Dermis microvascular lymphatic vessel endothelial cell (primary cell): ENCODE measurements around the gene TLR10. TPM values are rescaled to one million over a fixed set of nuclear protein-coding genes. Genes with fewer than 3 reads are reported as not detected.
"Not testable (repeated sequence)": the region's sequence is repeated elsewhere in the genome, so short reads cannot be mapped to it uniquely, and the experiment has no call there.

Experiments used
- DNase-seq, 2 donors: peaks; one replicate each; pipeline versions ENCODE4 v3.0.0 to v3.0.0-alpha.2; 2010; ENCODE audit warnings: low read depth in 2 of 2
- total RNA-seq: library from RNA; depleted of rRNA; stranded (reverse); fragments of >200 nt; gene quantifications from 2 replicates; pipeline ENCODE4 v1.2.1, GENCODE V29; 2014

TLR10 gene
- total RNA-seq, 1 donor from 2014 or later = not detected

DNA sequence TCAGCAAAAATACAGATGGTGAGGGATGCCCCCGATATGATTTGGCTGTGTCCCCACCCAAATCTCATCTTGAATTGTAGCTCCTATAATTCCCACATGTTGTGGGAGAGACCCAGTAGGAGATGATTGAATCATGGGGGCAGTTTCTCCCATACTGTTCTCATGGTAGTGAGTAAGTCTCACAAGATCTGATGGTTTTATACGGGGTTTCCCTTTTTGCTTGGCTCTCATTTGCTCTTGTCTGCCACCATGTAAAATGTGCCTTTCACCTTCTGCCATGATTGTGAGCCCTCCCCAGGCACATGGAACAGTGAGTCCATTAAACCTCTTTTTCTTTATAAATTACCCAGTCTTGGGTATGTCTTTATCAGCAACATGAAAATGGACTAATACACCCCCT is 15.8 kb downstream of the TLR10 start:
- not testable (repeated sequence) for DNase-seq

DNA sequence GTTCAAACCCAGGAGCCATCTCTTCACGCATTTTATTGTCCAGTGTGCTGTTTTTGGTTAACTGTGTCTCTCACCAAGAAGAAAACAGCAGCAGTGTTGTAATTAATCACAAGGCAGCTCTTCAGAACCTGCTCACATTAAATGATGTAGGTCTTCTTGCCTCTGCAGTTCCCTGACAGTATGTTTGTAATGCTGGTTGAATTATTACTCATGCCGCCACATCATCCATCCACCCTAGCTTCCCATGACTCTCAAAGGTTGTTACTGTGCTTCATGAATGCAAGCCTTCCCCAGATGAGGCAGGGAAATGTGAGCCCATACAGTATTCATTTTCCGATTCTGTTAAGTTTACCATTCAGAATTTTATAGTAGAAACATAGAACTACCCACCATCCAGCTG is 17.4 kb downstream of the TLR10 start:
- DNase-seq = no peak

DNA sequence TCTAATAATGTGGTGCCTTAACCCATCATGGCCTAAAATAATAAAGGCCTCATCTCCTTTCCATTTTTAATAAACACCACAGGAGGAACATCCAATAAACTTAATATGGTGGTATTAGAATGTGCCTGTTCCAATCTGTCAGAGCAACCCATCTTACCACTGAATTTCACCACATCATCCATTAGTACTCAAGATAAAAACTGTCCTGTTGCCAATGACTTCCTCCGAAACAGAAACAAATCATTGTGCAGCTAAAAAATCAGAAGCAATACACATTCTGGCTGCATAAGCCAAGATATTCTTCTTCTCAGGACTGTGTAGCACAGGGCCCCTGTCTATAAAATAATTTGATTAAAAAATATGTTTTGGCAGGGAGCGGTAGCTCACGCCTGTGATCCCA is 18.5 kb downstream of the TLR10 start:
- DNase-seq = no peak

DNA sequence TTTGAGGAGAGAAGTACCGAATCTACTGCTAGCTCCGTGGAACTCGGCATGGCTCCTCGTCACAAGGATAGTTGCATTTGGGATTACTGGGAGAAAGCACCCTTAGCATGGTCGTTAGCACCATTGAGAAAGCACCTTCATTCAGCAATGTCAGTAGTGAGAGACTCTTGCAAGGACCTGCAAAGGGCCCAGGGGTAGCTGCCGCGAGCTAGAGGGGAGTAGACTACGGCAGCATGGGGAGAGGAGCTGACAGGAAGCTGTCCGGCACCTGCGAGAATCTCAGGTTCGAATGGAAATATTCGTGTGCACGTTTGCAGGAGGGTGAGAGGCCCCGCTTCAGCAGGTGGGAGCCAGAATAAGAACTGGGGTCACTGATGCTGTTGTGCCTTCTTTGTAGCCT is 20.2 kb downstream of the TLR10 start:
- DNase-seq = no peak

DNA sequence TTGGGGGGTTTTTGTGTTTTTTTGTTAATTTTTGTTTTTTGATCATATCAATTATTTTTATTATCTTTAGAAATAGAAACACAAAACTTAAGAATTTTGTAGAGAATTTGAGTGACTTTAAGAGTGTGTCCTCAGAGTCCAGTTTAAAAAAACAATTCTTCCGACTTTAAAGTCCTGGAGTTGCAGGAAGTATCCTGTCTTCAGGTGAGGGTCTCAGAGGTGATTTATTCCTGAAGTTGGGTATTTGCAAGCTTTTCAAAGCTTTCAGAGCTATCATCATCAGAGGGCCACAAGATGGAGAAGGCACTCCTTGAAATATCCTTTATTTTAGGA is 23.0 kb downstream of the TLR10 start:
- no peak for DNase-seq

DNA sequence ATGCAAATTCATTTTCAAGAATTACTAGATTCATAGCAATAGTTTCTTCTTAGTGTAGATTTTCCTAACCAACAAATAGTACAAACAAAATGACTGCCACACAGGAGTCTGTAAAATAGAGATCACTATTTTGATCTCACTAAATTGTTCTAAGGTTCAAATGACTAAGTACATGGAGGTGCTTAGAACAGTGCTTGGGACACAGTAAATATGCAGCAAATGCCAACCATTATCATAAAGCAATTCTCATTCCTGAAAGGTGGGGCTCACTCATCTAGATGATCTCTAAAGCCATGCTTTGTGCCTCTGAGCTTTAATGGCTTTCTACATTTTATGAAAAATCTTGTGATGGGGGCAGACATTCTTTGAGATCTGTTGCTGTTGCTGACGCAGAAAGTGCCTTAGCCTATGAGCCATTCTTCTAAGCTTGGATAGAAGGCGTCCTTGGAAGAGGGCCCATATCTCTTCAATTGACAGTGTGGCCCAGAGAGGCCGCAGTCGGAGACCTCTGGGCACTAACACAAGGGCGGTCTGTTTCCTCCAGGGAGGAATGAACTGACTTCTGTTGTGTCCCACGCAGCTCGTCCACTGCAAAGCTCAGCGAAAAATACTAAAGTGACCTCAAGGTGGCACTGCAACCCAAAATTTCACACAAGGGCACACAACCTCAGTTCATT is 23.5 kb downstream of the TLR10 start:
- DNase-seq = peak in 1 of 2 donors; percentile 57

DNA sequence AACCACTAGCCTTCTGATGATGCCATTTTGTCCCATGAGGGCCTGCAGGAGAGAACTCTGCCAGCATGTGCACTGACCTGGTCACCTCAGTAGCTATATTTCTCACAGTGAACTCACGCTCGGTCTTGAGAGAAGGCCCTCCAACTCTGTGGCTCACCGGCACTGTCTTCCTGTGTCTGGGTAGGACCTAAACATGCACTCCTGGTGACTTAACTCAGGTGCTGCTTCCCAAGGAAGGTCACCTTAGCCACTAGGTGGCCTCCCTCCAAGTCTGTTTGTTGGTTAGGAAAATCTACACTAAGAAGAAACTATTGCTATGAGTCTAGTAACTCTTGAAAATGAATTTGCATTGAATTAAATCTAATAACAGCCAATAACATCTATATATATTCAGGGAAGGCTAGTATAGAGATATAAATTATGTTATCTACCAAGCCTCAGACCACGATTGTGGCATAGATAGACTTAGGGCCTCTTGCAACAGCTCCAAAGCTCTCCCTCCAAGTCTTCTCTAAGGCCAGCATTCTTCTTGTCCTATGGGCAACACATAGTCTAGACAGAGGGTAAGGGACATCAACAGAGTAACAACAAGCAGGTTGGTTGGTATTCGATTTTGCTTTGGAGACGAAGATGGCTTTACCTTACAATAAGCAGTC is 24.7 kb downstream of the TLR10 start:
- no peak for DNase-seq

DNA sequence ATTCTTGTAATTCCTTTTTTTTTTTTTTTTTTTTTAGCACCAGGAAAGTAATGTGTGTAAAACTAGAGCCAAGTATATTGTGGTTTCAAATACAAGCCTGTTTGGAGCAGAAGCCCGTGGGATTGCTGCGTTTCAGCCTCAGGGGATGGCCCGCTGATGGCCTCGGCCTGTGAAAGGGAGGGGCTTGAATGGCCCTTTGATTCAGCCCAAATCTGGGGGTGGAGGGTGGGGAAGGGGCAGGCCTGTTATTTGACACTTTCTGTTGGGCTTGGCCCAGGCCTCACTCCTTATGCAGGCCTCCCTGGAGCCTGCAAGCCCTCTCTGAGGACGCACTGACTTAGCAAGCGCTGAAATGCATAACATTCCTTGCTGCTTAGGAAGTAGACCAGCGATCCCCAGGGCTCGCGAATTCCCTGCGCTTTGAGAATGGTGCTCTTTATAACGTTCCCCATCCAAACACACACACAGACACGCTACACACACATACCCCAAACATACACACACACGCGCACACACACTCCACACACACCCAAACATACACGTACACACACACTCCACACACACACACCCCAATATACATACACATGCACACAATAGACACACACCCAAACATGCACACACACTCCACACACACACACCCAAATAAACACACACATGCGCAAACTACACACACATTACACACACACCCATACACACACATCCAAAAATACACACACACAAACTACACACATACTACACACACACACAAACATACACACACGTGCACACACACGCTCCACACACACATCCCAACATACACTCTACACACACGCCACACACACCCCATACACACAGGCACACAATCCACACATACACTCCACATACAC is 29.6 kb downstream of the TLR10 start:
- no peak for DNase-seq

DNA sequence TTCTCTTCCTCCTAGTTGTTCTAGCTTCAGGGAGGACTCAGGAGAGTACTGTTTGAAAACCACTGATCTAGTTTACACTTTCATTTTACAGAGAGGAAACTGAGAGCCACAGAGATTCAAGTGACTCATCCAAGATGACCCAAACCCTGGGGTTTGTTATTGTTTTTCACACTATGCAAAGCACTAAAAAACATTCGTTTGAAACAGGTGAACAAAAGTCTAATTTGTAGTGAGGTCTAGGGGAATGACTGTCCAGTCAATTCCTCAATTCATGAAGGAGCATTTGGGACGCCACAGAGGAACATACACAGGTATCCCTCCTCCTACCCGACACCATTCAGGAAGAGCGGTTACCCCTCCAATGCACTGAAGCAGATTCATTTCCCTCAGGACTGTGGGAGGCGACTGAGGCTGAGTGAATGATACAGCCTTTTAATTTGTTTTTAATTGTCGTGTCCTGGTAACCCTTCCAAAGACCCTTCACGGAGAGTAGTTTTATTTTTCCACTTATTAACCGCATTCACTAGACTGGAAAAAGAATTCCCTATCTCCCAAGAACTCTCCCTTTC is 30.3 kb downstream of the TLR10 start:
- DNase-seq = peak in 1 of 2 donors; percentile 38

DNA sequence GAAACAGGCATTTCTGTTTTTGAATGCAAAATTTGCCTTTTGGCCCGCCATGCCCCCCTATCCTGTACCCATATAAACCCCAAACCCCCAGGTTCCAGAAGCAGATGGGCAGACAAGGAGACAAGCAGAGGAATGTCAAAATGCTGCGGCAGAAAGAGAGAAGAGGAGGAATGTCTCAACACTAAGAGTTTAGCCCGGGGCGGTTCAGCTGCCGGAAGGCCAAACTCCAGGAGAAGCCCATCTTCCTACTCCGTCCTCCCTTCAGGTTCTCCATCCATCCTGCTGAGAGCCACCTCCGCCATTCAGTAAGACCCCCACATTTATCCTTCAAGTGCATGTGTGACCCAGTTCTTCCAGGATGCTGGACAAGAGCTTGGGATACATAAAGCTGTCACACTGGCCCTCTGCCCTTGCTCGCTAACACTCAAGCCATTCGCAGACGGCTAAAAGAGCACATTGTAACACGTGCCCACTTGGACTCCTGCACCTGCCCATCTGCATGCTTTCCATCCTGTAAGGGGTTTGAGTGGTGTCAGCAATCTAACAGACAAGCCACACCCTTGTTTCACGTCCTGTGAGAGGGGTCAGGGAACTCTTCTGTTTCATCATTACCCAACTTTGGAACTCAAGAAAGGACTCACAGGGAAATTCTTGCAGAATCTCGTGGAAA is 31.3 kb downstream of the TLR10 start:
- no peak for DNase-seq

DNA sequence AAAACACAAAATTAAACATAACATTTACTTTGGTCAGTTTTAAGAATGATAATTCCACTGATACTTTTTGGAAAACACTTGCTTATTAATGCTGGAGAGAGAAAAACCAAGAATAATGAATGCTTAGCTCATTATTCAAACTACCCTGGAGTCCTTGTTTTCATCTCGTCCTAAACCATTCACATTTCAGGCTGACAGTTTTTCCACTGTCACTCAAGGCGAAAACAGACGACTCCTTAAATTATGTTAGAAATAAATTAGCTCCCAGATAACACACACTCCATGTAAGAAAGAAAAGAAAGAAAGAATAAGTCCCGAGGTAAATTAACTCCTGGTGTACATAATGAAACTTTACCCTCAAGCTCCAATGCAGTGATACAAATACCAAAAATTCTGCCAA is 33.5 kb downstream of the TLR10 start:
- DNase-seq = no peak

DNA sequence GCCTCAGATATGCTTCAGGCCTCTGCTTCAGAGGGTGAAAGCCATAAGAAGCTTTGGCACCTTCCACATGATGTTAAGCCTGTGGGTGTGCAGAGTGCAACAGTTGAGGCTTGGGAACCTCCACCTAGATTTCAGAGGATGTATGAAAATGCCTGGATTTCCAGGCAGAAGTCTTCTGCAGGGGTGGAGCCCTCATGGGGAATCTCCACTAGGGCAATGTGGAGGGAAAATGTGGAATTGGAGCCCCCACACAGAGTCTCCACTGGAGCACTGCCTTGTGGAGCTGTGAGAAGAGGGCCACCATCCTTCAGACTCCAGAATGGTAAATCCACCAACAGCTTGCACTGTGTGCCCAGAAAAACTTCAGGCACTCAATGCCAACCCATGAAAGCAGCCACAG is 35.2 kb downstream of the TLR10 start:
- no peak for DNase-seq

DNA sequence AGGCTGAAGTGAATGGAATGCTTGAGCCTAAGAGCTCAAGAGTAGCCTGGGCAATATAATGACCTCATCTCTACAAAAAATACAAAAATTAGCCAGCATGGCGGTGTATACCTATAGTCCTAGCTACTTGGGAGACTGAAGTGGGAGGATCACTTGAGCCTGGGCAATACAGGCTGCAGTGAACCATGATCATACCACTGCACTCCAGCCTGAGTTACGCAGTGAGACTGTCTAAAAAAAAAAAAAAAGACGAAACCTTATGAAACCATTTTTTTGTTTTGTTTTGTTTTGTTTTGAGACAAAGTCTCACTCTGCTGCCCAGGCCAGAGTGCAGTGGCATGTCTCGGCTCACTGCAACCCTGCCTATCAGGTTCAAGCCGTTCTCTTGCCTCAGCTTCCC is 36.9 kb downstream of the TLR10 start:
- DNase-seq = no peak

DNA sequence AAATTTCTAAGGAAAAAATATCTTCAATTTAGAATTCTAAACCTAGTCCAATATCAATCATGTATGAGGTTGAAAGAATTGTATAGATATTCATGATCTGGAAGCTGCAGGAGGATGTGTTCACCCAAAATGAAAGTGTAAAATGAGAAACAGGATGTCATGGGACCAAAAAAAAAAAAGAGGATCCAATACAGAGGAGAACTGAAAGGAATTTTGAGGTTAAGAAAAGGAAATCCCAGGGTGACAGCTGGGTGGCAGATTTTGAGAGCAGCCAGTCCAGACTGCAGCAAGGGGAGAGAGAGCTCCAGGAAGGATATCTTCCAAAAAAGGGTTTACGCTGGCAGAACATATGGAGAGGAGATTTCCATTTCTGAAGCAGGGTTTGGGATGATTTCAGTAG is 38.9 kb downstream of the TLR10 start:
- no peak for DNase-seq

DNA sequence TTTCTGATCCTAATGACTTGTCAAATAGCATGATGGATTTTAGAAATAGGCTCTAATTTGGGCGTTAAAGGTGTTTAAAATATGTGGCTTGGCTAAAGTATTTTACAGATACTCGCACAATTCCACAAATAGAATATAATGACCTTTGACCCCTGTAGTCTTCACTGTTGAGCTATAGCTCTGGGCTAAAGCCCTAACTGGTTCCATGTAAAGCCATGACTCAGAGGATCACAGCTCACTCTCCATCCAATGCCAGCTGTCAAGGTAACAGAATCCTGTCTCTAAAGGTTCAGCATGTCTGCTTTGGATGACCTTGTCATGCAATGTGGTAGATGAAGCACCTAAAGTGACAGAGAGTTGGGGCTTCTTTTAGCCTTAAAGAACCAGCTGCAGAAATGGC is 42.5 kb downstream of the TLR10 start:
- no peak for DNase-seq

DNA sequence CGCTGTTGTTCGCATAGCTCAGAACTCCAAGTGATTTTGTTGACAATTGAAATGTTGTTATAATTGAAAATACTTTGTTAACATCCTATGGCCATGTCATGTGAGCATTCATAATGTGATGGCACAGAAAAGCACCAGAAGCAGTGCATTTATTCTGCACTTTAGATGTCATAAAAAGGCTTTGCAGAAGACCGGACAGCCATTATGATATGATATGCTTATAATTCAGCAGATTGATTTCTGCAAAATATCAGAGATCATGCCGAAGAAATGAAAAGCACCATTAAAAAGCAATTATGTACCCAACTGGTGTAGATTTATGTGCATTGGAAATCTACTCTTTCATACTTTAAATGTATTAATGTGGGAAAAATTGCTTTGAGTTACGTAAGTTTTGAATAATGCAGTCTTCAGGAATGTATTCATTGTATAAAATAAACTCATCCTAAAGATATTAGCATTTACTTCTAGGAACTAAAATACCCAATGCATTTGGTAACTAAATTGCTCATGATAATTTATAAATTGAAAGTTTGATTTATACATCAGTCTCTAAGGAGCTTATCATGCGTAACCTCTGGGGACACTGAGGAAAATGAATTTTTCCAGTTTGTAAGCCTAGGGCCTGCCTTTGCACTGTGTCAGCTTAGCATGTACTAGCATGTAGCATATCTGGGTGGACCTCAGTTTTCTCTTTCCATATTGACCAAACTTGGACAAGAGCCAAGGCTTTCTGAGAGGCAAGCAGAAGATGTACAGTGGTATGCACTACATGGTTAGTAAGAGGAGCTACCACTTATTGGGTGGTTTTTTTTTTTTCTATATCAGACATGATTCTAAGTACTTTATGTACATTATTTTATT is 43.6 kb downstream of the TLR10 start:
- no peak for DNase-seq

DNA sequence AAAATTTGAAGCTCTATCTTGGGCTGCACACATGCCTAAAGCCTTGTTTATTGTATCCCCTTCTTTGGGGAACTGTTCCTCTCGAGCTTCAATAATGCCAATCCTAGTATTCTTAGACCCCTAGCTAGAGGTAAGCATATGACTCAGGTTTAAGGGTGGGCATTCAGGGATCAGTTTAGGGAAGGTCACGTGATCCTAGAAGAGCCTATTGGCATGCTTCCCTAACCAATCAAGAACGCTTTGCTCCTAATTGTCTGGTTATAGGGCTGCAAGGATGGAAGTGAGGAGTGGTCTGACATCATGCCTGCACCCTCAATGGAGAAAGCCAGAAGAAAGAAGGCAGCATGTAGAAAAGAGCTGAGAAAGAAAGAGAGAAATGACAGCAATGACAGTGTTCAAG is 46.9 kb downstream of the TLR10 start:
- DNase-seq = no peak

DNA sequence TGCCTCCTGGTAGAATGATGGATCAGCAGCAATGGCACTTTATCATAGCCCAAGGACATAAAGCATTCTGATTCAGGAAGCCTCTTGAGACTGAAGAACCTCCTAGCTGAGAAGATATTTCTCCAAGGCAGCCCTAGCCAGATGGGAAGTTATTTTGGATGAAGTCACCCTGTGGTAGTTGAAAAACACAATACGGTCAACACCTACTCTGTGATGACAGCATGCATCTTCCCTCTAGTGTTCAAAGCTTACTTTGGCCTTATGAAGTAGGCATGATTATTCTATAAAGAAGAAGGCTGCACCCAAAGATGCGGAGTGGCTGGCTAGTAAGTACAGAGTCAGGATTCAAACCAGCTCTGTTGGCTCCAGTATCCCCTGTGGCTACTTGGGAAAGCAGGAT is 47.9 kb downstream of the TLR10 start:
- DNase-seq = no peak

DNA sequence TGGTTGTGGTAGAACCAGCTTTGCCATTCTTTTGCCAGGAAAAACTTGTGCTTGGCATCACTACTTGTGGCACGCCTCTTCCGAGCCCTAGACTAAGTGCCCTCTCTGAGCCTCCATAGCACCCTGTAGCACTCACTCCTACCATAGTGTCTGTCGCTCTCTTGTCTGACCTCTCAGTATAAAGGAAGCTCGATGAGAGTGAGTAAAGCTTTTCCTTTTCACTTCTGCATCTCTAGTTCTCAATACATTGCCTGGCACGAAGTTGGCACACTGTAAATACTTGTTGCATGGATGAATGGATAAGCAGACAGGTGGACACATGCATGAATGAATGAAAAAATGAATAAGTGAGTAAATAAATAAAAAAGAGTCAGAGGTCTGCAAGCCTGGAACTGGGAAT is 48.3 kb downstream of the TLR10 start:
- no peak for DNase-seq

DNA sequence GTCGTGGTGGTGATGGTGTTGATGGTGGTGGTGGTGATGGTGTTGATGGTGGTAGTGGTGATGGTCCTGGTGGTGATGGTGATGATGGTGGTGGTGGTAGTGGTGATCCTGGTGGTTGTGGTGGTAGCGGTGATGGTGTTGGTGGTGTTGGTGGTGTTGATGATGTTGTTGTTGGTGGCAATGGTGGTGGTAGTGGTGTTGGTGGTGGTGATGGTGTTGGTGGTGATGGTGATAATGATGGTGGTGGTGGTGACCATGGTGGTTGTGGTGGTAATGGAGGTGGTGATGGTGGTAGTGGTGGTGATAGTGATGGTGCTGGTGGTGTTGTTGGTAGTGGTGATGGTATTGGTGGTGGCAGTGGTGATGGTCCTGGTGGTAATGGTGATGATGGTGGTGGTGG is 49.1 kb downstream of the TLR10 start:
- no peak for DNase-seq
